PFSK-1 (cell line): Measurements from ENCODE around the gene WDR7.

ENCODE experiments used
- FOXP2 ChIP-seq: optimal IDR thresholded peaks from 2 replicates; pipeline ENCODE3; 2011; ENCODE audit warnings: borderline replicate concordance, control low read depth, inconsistent platforms; ENCODE audit not compliant: insufficient read depth; ENCODE audit errors: extremely low read length, extremely low read depth
- POLR2AphosphoS5 ChIP-seq: IDR thresholded peaks from 2 replicates; pipeline ENCODE4 v1.6.1; 2012; ENCODE audit warnings: low read depth, mild to moderate bottlenecking, control low read depth, low read length, moderate library complexity
- REST ChIP-seq, 2 experiments: IDR thresholded peaks; 2 replicates each; pipeline versions ENCODE4 v1.6.1 to v1.8.0; 2011 to 2012; ENCODE audit warnings: low read depth in 2 of 2, low read length in 2 of 2, control low read depth in 1 of 2, inconsistent platforms in 1 of 2, mild to moderate bottlenecking in 1 of 2, moderate library complexity in 1 of 2; ENCODE audit not compliant: insufficient read depth in 1 of 2
- SIN3A ChIP-seq: IDR thresholded peaks from 2 replicates; pipeline ENCODE4 v1.6.1; 2012; ENCODE audit warnings: mild to moderate bottlenecking, low read length, moderate library complexity, borderline replicate concordance; ENCODE audit not compliant: insufficient read depth
- TAF1 ChIP-seq: IDR thresholded peaks from 2 replicates; pipeline ENCODE4 v1.6.1; 2012; ENCODE audit warnings: low read length, control low read depth, borderline replicate concordance; ENCODE audit not compliant: insufficient read depth

GRCh38 chr18:56795381-56795780 lies 144.2 kb downstream of the WDR7 start:
- TF ChIP-seq REST (IDR thresholded peaks at IDR 0.05; ENCODE audit: insufficient read depth in 1 of 2, low read depth in 2 of 2, low read length in 2 of 2) (no peak), TAF1 (no peak), FOXP2 (no peak), POLR2AphosphoS5 (no peak), SIN3A (no peak)
